Lung (tissue), 12 donors: ENCODE data around the gene LNX2. TPM values are rescaled to one million over a fixed set of nuclear protein-coding genes. Genes with fewer than 3 reads are reported as not detected.

Source experiments
- ATAC-seq: fragments of 200-7000 bp; cut with Tn5 transposase; one replicate; pipeline ENCODE4 v1.9.1; 2020; ENCODE audit warnings: moderate number of reproducible peaks; ENCODE audit not compliant: insufficient read depth, low FRiP score
- DNase-seq, 3 donors: peaks; one replicate each; pipeline ENCODE4 v3.0.0-alpha.2; 2013 to 2017
- H3K27ac ChIP-seq, 2 donors: one replicate each; pipeline ENCODE4 v1.5.1; 2013; ENCODE audit warnings: mild to moderate bottlenecking in 2 of 2, moderate library complexity in 2 of 2, control low read depth in 1 of 2, inconsistent platforms in 1 of 2, low read depth in 1 of 2, low read length in 1 of 2
- H3K27me3 ChIP-seq, 3 donors: one replicate each; pipeline ENCODE4 v1.5.1; 2013; ENCODE audit warnings: low read length in 2 of 3; ENCODE audit not compliant: control insufficient read depth in 3 of 3, insufficient read depth in 3 of 3
- H3K36me3 ChIP-seq, 4 donors: one replicate each; pipeline ENCODE4 v1.5.1; 2013; ENCODE audit warnings: low read length in 4 of 4, mild to moderate bottlenecking in 1 of 4, moderate library complexity in 1 of 4; ENCODE audit not compliant: control insufficient read depth in 4 of 4, insufficient read depth in 4 of 4
- H3K4me1 ChIP-seq, 5 donors: one replicate each; pipeline ENCODE4 v1.5.1; 2013; ENCODE audit warnings: low read length in 5 of 5, mild to moderate bottlenecking in 2 of 5, moderate library complexity in 1 of 5; ENCODE audit not compliant: control insufficient read depth in 5 of 5, insufficient read depth in 5 of 5
- H3K4me3 ChIP-seq: one replicate; pipeline ENCODE4 v1.5.1; 2013; ENCODE audit warnings: mild to moderate bottlenecking, control low read depth, moderate library complexity
- H3K9ac ChIP-seq, 2 donors: one replicate each; pipeline ENCODE4 v1.5.1; 2013; ENCODE audit warnings: low read length in 2 of 2, control low read depth in 1 of 2; ENCODE audit not compliant: insufficient read depth in 1 of 2
- H3K9me3 ChIP-seq, 4 donors: one replicate each; pipeline ENCODE4 v1.5.1; 2013; ENCODE audit warnings: low read length in 3 of 4, mild to moderate bottlenecking in 1 of 4, moderate library complexity in 1 of 4; ENCODE audit not compliant: control insufficient read depth in 4 of 4, insufficient read depth in 3 of 4
- CTCF ChIP-seq: IDR thresholded peaks from 2 replicates; pipeline ENCODE4 v1.5.1; 2012; ENCODE audit warnings: mild to moderate bottlenecking; ENCODE audit errors: control extremely low read depth, extremely low read depth
- WGBS, 2 donors: extraction: QIAGEN DNeasy Blood & Tissue Kit; methylation state at CpG; one replicate each; pipeline ENCODE4 v1.1.7; 2013; 5-methylcytosine and 5-hydroxymethylcytosine counted together
- polyA plus RNA-seq, 2 donors: library from polyadenylated mRNA; stranded (reverse); fragments of 200-250 nt; gene quantifications; one replicate each; pipeline ENCODE4 v1.2.1, GENCODE V29; 2013
- total RNA-seq, 2 donors: library from RNA; depleted of rRNA in 1 of 2; stranded (reverse); fragments of >200 nt in 1 of 2; gene quantifications; one replicate each; pipeline ENCODE4 v1.2.1, GENCODE V29; 2014 to 2021
- donor health status: control.
- donor health status: control.
- donor health status: Bipolar disorder and iron deficiency.
- donor health status: healthy.
- donor health status: DM: yes; HTN: yes; CAD: no.

LNX2 gene
- total and polyA plus RNA-seq, 4 donors: 12.6 to 49.2 (median 22.3) TPM

GRCh38 chr13:27583645-27584044 is 36.7 kb downstream of the LNX2 start:
- DNase-seq (peak in 2 of 3 donors; percentile 11 to 26), ATAC-seq (no peak)
- Histone ChIP-seq H3K27me3 (no peaks in the 10 kb centered on the region), H3K4me1 (peaks cover 0 to 18% (median 0%) of the 10 kb centered on the region in 5 donors), H3K36me3 (peaks cover 1 to 5% (median 4%) of the 10 kb centered on the region in 4 donors), H3K9ac (no peak overlapping the region), H3K4me3 (no peak overlapping the region), H3K9me3 (no peaks in the 10 kb centered on the region), H3K27ac (peak overlapping the region in 1 of 2 donors; percentile 14)
- TF ChIP-seq CTCF: no peak
- WGBS, 2 donors: 17 to 34% methylated on average over 4 of the region's 4 CpGs

GRCh38 chr13:27578121-27579030 is 42.0 kb downstream of the LNX2 start:
- WGBS, 2 donors: 97% methylated on average over 6 of the region's 6 CpGs
- ATAC-seq: no peak

GRCh38 chr13:27574661-27575060 is 45.7 kb downstream of the LNX2 start:
- Histone ChIP-seq H3K4me1 (peaks cover 0 to 7% (median 2%) of the 10 kb centered on the region in 5 donors), H3K9me3 (no peaks in the 10 kb centered on the region), H3K36me3 (peaks cover 0 to 9% (median 0%) of the 10 kb centered on the region in 4 donors), H3K27ac (no peak overlapping the region), H3K27me3 (no peaks in the 10 kb centered on the region), H3K9ac (no peak overlapping the region), H3K4me3 (no peak overlapping the region)
- no peak for DNase-seq
- no peak for ATAC-seq
- 94 to 97% methylated on average over 1 of the region's 1 CpG for WGBS, 2 donors
- no peak for TF ChIP-seq CTCF

More at GRCh38 chr13:27578121-27579030, 42.0 kb downstream of the LNX2 start:
- Histone ChIP-seq H3K27me3 (no peaks in the 10 kb centered on the region), H3K9ac (no peak overlapping the region), H3K36me3 (peaks cover 3 to 6% (median 5%) of the 10 kb centered on the region in 4 donors), H3K27ac (no peak overlapping the region), H3K4me1 (peaks cover 0 to 5% (median under 1%) of the 10 kb centered on the region in 5 donors), H3K4me3 (no peak overlapping the region), H3K9me3 (no peaks in the 10 kb centered on the region)
- DNase-seq: no peak
- no peak for TF ChIP-seq CTCF
